Activated T-helper 17 cell treated with anti-CD3 and anti-CD28 coated beads, Interleukin-2, amount 50 U/mL, for 72 hours (primary cell): Measurements from ENCODE around the gene OPRM1. TPM values are rescaled to one million over a fixed set of nuclear protein-coding genes. Genes with fewer than 3 reads are reported as not detected.

ENCODE experiments used
- ATAC-seq: fragments of 150-1000 bp; cut with Tn5 transposase; replicated peaks from 2 replicates; pipeline ENCODE4 v1.10.0; 2021; ENCODE audit warnings: mild to moderate bottlenecking, moderate library complexity
- H3K27ac Mint-ChIP-seq: one replicate; pipeline ENCODE4 v1.8.0; 2022; ENCODE audit warnings: mixed read lengths
- H3K27me3 Mint-ChIP-seq: one replicate; pipeline ENCODE4 v1.8.0; 2022; ENCODE audit warnings: mixed read lengths
- H3K36me3 Mint-ChIP-seq: one replicate; pipeline ENCODE4 v1.8.0; 2022; ENCODE audit warnings: low read depth, mild to moderate bottlenecking, mixed read lengths
- H3K4me1 Mint-ChIP-seq: one replicate; pipeline ENCODE4 v1.8.0; 2022; ENCODE audit warnings: mixed read lengths
- H3K4me3 Mint-ChIP-seq: one replicate; pipeline ENCODE4 v1.8.0; 2022; ENCODE audit warnings: mild to moderate bottlenecking, mixed read lengths
- H3K9me3 Mint-ChIP-seq: one replicate; pipeline ENCODE4 v1.8.0; 2022; ENCODE audit warnings: mixed read lengths
- total RNA-seq, 2 donors: library from RNA; stranded (reverse); gene quantifications; one replicate each; pipeline ENCODE4 v1.2.3, GENCODE V29; 2022

OPRM1 gene
- total RNA-seq, 2 donors from 2014 or later, result not detected

- Mint-ChIP-seq H3K4me1 (no peaks in the 10 kb centered on the region), H3K27me3 (peaks cover 22% of the 10 kb centered on the region), H3K4me3 (no peak overlapping the region), H3K9me3 (no peaks in the 10 kb centered on the region), H3K36me3 (no peaks in the 10 kb centered on the region), H3K27ac (no peak overlapping the region)
- no peak for ATAC-seq
These were observed 60.2 kb downstream of the OPRM1 start for GRCh38 chr6:154099211-154099610.

DNA sequence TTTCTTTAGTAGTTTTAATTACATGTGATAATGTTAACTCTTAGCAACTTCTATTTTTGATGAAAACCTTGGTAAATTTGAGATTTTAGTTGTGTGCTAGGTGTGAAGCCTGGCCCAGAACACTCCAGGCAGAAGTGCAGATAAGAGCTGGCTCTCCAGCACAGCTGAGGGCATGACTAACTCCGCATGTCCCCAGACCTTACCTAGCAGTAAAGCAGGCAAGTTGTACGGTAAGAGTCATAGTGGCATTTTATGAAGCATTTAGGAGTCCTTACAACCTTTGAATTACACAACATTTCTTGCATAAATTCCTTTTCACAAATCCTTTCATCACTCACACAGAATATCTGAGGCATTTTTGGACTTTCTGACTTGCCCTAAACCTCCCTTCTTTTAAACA is 67.2 kb downstream of the OPRM1 start:
- Mint-ChIP-seq H3K36me3 (no peaks in the 10 kb centered on the region), H3K27me3 (peaks cover 12% of the 10 kb centered on the region), H3K27ac (no peak overlapping the region), H3K9me3 (no peaks in the 10 kb centered on the region), H3K4me1 (no peaks in the 10 kb centered on the region), H3K4me3 (no peak overlapping the region)
- no peak for ATAC-seq

DNA sequence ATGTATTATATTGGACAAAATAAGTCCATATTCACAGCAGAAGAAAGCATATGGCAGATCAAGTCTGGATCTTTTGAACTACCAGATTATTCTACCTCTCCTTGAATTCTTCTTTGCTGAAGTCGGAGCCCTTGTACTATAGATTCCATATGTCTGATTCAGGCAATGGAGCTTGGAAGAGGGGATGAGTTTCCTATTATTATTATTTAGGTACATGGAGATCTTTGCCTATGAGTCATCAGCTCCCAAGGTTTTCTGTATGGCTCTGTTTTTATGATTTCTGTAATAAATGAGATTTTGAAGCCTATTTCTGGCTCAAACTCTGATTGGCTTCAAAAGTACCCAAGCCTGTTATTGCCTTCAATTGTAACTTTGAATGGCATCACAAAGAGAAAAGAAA is 72.0 kb downstream of the OPRM1 start:
- H3K36me3 Mint-ChIP-seq, result no peaks in the 10 kb centered on the region
- ATAC-seq, result no peak
- no peak overlapping the region for H3K4me3 Mint-ChIP-seq
- no peaks in the 10 kb centered on the region for H3K4me1 Mint-ChIP-seq
- H3K27ac Mint-ChIP-seq, result no peak overlapping the region
- peaks cover 17% of the 10 kb centered on the region for H3K27me3 Mint-ChIP-seq
- H3K9me3 Mint-ChIP-seq, result no peaks in the 10 kb centered on the region

DNA sequence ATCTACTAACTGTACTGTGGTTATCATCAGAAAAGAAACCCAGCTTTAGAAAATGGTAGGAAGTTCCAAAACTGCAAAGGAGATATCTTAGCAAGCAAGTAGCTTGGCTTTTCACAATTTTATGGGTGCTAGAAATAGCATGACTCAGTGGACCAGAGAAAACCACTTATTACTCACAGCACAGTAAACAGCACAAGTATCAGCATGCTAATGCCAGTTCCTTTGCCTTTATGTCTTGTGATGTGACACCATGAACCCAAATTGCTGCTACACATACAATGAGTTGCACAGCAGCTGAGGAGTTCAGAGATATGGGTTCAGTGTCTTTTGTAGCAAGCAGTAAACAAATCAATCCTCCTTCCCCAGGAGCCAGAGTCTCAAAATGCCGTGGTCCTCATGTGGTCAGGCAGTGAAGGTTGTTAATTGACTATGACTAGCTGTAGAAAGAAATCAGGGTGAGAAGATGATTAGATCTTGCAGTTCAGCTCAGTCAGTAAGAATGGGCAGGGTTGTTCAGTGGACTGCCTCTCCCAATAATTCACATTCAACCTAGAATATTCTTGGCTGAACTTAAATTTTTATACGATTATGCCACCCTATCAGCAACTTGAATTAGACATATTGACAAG is 73.3 kb downstream of the OPRM1 start:
- H3K27me3 Mint-ChIP-seq, result peaks cover 22% of the 10 kb centered on the region
- peak; percentile 60 for ATAC-seq
- H3K36me3 Mint-ChIP-seq, result no peaks in the 10 kb centered on the region
- no peak overlapping the region for H3K27ac Mint-ChIP-seq
- no peak overlapping the region for H3K4me3 Mint-ChIP-seq
- H3K4me1 Mint-ChIP-seq, result no peaks in the 10 kb centered on the region
- H3K9me3 Mint-ChIP-seq, result peaks cover 3% of the 10 kb centered on the region

- Mint-ChIP-seq H3K4me1 (no peaks in the 10 kb centered on the region), H3K9me3 (peaks cover 3% of the 10 kb centered on the region), H3K27me3 (peaks cover 18% of the 10 kb centered on the region), H3K36me3 (no peaks in the 10 kb centered on the region), H3K27ac (no peak overlapping the region), H3K4me3 (no peak overlapping the region)
- peak; percentile 39 for ATAC-seq
These were observed 74.4 kb downstream of the OPRM1 start for GRCh38 chr6:154113392-154113791.

DNA sequence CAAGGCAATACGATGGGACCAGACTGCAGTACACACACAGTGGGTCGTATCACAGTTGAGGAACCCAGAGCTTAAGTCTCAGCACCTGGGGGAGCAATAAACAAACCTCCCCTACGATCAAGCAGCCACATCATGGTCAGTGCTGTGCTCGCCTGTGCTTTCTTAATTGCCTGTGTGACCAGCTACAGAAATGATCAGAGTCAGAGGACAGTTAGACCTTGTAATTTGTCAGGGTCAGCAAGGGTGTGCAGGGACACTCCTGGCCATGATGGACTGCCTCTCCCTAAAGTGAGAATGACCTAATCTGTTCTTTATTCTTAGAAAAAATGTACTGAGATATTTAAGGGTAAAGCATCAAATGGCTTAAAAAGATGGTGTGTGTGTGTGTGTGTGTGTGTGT is 78.4 kb downstream of the OPRM1 start:
- peaks cover 3% of the 10 kb centered on the region for H3K9me3 Mint-ChIP-seq
- peaks cover 17% of the 10 kb centered on the region for H3K27me3 Mint-ChIP-seq
- H3K36me3 Mint-ChIP-seq, result no peaks in the 10 kb centered on the region
- ATAC-seq, result no peak
- no peak overlapping the region for H3K4me3 Mint-ChIP-seq
- H3K4me1 Mint-ChIP-seq, result no peaks in the 10 kb centered on the region
- H3K27ac Mint-ChIP-seq, result no peak overlapping the region

DNA sequence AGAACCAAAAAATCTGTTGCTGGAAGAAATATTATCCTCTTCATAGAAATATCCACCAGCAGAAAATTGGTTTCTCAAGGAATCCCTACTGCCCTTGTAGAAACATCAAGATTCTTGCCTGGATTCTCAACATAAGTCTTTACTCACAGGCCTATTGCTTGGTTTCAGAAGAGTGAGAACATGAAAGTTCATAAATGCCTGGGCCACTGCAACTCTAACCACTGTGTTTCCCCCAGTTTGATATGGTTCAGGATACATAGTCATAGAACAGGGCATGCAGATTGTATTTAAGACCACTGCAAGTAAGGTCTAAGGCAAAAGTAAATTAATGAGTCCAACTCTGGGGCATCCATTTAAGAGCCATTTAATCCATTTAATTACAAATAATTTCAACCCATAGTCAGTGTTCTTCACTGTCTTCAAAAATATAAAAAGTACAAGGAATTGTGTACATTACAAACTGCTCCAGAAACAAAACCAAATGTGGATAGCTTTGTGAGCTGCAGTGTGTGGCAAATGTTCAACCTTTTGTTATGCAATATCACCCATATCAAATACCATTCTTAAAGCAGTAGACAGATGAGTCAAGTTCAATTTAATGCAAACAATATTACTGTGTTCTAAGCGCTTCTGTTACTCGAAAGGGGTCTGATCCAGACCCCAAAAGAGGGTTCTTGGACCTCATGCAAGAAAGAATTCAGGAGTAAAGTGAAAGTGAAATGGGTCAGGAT is 83.3 kb downstream of the OPRM1 start:
- no peaks in the 10 kb centered on the region for H3K9me3 Mint-ChIP-seq
- H3K27me3 Mint-ChIP-seq, result peaks cover 7% of the 10 kb centered on the region
- no peaks in the 10 kb centered on the region for H3K4me1 Mint-ChIP-seq
- no peaks in the 10 kb centered on the region for H3K36me3 Mint-ChIP-seq
- no peak overlapping the region for H3K27ac Mint-ChIP-seq
- H3K4me3 Mint-ChIP-seq, result no peak overlapping the region
- ATAC-seq, result no peak

DNA sequence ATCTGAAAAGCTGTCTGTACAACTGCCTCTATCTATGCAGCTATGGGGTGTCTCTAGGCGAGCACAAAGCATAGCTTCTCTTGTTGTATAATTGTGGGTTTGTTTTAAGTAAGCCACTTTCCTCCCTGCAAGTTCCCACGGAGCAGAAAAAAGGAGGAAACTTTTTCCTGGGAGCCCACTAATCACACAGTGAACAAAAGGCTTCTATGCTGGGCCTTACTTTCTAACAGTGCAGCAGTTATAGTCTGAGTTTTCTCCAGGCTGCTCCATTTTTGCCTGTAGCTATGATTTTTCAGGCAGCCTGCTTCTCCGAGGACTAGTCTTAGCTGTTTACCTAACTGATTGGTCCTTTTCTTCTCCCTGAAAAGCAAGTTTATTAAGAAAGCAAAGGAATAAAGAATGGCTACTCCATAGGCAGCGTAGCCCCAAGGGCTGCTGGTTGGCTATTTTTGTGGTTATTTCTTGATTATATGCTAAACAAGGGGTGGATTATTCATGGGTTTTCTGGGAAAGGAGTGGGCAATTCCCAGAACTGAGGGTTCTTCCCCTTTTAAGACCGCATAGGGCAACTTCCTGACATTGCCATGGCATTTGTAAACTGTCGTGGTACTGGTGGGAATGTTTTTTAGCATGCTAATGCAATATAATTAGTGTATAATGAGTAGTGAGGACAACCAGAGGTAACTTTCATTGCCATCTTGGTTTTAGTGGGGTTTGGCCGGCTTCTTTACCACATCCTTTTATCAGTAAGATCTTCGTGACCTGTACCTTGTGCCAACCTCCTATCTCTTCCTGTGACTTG is 84.3 kb downstream of the OPRM1 start:
- no peaks in the 10 kb centered on the region for H3K4me1 Mint-ChIP-seq
- ATAC-seq, result peak; percentile 34
- H3K27ac Mint-ChIP-seq, result no peak overlapping the region
- no peaks in the 10 kb centered on the region for H3K9me3 Mint-ChIP-seq
- no peaks in the 10 kb centered on the region for H3K36me3 Mint-ChIP-seq
- H3K27me3 Mint-ChIP-seq, result peaks cover 7% of the 10 kb centered on the region
- no peak overlapping the region for H3K4me3 Mint-ChIP-seq

GRCh38 chr6:154125421-154125820 is 86.4 kb downstream of the OPRM1 start:
- peaks cover 7% of the 10 kb centered on the region for H3K27me3 Mint-ChIP-seq
- H3K9me3 Mint-ChIP-seq, result no peaks in the 10 kb centered on the region
- no peak for ATAC-seq
- H3K27ac Mint-ChIP-seq, result no peak overlapping the region
- no peaks in the 10 kb centered on the region for H3K36me3 Mint-ChIP-seq
- H3K4me3 Mint-ChIP-seq, result no peak overlapping the region
- H3K4me1 Mint-ChIP-seq, result no peaks in the 10 kb centered on the region

GRCh38 chr6:154127657-154128056 is 88.6 kb downstream of the OPRM1 start:
- Mint-ChIP-seq H3K4me1 (no peaks in the 10 kb centered on the region), H3K4me3 (no peak overlapping the region), H3K36me3 (no peaks in the 10 kb centered on the region), H3K9me3 (no peaks in the 10 kb centered on the region), H3K27ac (no peak overlapping the region), H3K27me3 (peaks cover 6% of the 10 kb centered on the region)
- ATAC-seq, result no peak

GRCh38 chr6:154134471-154135147 is 95.6 kb downstream of the OPRM1 start:
- Mint-ChIP-seq H3K36me3 (no peaks in the 10 kb centered on the region), H3K27me3 (peaks cover 6% of the 10 kb centered on the region), H3K9me3 (no peaks in the 10 kb centered on the region), H3K4me1 (no peaks in the 10 kb centered on the region), H3K27ac (no peak overlapping the region), H3K4me3 (no peak overlapping the region)
- ATAC-seq, result no peak

- Mint-ChIP-seq H3K36me3 (no peaks in the 10 kb centered on the region), H3K4me1 (no peaks in the 10 kb centered on the region), H3K27me3 (peaks cover 6% of the 10 kb centered on the region), H3K27ac (no peak overlapping the region), H3K4me3 (no peak overlapping the region), H3K9me3 (no peaks in the 10 kb centered on the region)
- no peak for ATAC-seq
These were observed 99.8 kb downstream of the OPRM1 start for GRCh38 chr6:154138793-154139192.

DNA sequence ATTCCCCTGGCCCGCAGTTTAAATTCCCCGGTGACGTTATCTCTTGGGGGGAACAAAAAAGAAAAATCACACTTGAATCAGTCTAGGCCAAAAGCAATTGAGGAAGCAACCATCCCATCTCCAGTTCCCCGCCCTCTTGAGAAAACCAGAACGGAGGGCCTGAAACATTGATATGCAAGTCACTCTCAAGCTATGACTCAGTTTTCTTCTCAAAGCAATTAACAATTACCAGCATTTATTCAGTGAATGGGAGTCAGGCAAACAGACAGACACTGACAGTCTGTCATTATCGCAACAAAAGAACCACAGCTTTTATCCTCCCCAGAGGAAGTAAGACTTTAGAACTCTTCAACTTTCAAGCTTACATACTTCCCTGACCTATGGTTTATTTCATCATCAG is 100.9 kb downstream of the OPRM1 start:
- H3K4me3 Mint-ChIP-seq, result no peak overlapping the region

GRCh38 chr6:154140743-154141142 is 101.7 kb downstream of the OPRM1 start:
- H3K9me3 Mint-ChIP-seq, result no peaks in the 10 kb centered on the region
- H3K36me3 Mint-ChIP-seq, result no peaks in the 10 kb centered on the region
- H3K4me1 Mint-ChIP-seq, result no peaks in the 10 kb centered on the region
- no peak for ATAC-seq
- no peak overlapping the region for H3K4me3 Mint-ChIP-seq
- H3K27me3 Mint-ChIP-seq, result peaks cover 12% of the 10 kb centered on the region
- no peak overlapping the region for H3K27ac Mint-ChIP-seq

More for the DNA sequence above, 100.9 kb downstream of the OPRM1 start:
- no peak for ATAC-seq
- Mint-ChIP-seq H3K27ac (no peak overlapping the region), H3K9me3 (no peaks in the 10 kb centered on the region), H3K4me1 (no peaks in the 10 kb centered on the region), H3K36me3 (no peaks in the 10 kb centered on the region), H3K27me3 (peaks cover 6% of the 10 kb centered on the region)
